Islet of Langerhans (tissue), 1 donor: ENCODE results near the gene ANKRD39.
"Not testable (repeated sequence)": the region's sequence is repeated elsewhere in the genome, so short reads cannot be mapped to it uniquely, and the experiment has no call there.

Experiments used
- FAIRE-seq: peaks from one replicate; lab custom pipeline; 2011; peaks lifted over from hg19 to GRCh38; lab: Jason Lieb, UNC

ANKRD39 gene

GRCh38 chr2:96808176-96808837 lies 49.5 kb downstream of the ANKRD39 start:
- no peak for FAIRE-seq

DNA sequence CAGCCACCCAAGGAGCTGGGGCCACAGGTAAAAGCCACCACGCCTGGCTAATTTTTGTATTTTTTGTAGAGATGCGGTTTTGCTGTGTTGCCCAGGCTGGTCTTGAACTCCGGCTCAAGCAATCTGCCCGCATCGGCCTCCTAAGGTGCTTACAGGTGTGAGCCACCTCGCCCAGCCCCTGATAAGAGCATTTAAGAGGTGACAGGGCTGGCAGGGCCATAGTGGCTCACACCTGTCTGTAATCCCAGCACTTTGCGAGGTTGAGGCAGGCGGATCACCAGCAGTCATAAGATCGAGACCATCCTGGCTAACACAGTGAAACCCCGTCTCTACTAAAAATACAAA lies 50.7 kb downstream of the ANKRD39 start:
- FAIRE-seq: no peak

DNA sequence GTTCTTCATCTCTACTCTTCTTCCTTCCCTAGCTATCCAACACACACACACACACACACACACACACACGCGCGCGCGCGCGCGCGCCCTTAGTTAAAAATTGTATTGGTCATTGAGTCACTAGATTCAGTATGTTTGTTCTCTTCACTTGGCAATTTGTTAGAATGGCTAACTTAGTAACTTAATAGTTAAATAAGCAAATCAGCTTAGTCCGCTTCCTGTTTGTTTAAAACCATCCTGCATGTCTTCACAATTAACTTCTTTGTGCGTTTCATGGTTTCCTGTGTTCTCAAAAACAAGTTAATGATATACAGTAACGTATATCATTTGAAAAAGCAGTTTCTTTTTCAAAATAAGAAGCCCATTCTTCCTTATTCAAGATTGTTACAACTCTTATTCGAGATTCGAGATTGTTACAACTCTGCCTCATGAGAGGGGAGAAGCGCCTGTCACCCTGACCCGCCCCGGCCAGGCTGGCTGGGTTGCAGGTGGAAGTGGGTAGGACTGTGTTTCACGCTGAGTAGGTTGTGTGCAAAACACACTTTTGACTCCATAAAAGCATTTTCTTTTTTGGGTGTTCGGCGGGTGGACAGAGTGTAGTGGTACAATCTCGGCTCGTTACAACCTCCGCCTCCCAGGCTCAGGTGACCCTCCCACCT lies 51.2 kb downstream of the ANKRD39 start:
- FAIRE-seq: no peak

DNA sequence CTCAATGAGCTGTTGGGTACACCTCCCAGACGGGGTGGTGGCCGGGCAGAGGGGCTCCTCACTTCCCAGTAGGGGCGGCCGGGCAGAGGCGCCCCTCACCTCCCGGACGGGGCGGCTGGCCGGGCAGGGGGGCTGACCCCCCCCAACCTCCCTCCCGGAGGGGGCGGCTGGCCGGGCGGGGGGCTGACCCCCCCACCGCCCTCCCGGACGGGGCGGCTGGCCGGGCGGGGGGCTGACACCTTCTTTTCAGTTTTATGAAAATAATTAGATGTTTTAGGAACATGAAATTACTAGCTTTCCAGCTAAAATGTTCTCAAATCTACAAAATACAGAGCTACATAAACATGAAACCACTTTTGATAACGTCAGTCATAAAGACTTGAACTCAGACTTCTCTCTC lies 51.9 kb downstream of the ANKRD39 start:
- FAIRE-seq: not testable (repeated sequence)

GRCh38 chr2:96804986-96805385 lies 52.8 kb downstream of the ANKRD39 start:
- no peak for FAIRE-seq

DNA sequence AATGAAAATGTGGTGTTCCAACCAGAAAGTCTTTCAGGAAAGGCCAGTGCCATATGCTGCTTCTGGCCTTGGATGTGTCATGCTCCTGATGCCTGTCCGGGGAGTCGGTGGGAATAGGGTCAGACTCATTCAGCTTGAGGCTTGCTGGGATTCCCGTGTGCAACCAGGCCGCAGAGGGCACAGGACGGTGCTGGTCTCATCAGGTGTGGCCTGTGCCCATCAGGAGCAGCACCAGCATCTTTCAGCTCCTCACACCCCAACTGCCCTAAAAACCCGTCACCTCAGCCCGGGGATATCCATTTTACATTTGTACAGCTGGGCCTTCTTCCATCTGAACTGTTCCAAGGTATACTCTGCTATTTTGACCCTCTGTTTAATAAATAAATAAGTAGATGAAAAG lies 55.1 kb downstream of the ANKRD39 start:
- no peak for FAIRE-seq

GRCh38 chr2:96801786-96802595 lies 55.8 kb downstream of the ANKRD39 start:
- FAIRE-seq: no peak

GRCh38 chr2:96801005-96801785 lies 56.6 kb downstream of the ANKRD39 start:
- FAIRE-seq: peak; percentile 62

- no peak for FAIRE-seq
Measured at GRCh38 chr2:96800061-96801004, 57.5 kb downstream of the ANKRD39 start.

- no peak for FAIRE-seq
Measured at GRCh38 chr2:96799623-96799935, 58.2 kb downstream of the ANKRD39 start.

DNA sequence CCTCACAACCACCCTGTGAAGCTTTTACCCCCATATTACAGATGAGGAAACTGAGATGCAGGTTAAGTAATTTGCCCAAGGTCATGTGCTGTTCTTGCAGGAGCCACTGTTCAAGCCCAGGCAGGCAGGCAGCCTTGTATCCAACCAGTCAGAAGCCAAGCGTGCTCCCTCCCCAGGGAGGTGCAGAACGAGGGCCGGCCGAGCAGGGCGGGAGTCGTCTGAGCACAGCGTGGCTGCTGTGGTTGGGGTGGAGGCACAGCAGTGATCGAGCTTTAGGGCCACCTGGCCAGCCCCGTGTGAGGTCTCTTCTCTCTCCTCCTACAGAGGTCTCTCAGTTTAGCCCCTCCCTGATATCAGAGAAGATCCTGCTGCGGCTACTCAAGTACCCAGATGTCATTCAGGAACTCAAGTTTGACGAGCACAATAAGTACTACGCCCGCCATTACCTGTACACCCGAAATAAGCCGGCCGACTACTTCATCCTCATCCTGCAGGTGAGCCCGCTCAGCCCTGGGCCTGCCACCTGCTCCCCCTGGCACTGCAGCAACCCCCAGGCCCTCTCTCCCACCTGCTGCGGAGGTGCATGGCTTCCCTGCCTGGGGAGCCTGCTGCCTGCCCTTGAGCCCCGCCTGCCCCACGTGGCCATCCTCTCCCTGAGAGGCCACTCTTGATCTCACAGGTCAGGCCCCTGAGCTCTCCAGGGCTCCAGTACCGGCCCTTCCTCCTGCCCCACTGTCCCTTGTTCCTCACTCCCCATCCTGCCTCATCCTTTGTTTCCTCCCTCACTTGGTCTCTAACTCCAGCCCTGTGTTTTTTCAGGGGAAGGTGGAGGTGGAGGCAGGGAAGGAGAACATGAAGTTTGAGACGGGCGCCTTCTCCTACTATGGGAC lies 58.8 kb downstream of the ANKRD39 start:
- FAIRE-seq: no peak
